Hippocampal formation (tissue), 2 donors: ENCODE results near the gene DNM3.
A peak's percentile ranks its signal among the peaks of the same experiment; 100 is the strongest.

ENCODE experiments used
- DNase-seq, 2 donors: peaks; one replicate each; lab custom pipeline; 2025; lab: John Stamatoyannopoulos, UW

Gene DNM3

DNA sequence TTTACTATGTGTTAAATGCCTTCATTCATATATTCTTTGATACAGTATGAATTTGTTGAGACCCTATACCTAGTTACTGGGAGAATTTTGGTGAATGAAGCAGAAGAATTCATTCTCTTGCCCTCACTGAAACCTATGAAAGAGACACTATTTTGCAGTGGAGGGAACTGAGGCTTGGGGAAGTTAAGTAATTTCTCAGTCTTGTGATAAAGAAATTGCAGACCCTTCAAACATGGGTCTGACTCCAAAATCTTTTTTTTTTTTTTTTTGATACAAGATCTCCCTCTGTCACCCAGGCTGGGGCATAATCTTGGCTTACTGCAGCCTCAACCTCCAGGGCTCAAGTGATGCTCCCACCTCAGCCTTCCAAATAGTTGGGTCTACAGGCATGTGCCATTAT lies 132.1 kb downstream of the DNM3 start:
- no peak for DNase-seq

DNA sequence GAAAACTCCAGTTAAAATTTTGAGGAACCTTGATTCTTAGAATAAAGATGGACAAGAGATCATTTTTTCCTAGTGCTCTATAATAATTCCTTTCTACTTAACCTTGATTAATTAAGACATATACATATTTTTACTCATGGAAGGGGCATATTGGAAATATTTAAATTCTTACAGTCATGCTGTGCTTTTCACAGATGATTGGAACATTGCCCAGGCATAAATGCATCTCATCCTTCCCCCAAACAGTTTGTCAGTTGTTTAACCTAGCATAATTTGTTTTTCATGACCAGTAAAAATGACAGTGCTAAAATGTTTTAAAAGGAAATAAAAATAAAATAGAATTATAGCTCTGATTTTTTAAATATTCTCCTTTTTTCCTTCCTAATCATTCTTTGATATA lies 140.0 kb downstream of the DNM3 start:
- no peak for DNase-seq

DNA sequence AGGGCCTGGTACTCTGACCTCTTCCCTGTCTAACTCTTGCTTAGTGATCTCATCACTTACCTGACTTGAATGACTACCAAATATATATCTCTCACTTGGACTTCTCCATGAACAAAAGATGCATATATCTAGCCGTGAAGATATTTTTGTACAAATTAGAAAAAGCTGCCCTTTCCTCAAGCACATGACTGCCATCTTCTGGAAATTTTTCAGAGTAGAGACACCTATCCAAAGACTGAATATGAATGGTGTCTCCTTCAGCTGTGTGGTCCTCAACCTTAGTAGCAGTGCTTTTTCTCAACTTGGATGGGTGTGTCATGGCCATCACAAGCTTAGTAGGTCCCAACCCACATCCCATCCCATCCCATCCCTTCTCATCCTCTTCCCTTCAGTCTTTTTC lies 142.3 kb downstream of the DNM3 start:
- DNase-seq: peak in 1 of 2 donors; percentile 57

DNA sequence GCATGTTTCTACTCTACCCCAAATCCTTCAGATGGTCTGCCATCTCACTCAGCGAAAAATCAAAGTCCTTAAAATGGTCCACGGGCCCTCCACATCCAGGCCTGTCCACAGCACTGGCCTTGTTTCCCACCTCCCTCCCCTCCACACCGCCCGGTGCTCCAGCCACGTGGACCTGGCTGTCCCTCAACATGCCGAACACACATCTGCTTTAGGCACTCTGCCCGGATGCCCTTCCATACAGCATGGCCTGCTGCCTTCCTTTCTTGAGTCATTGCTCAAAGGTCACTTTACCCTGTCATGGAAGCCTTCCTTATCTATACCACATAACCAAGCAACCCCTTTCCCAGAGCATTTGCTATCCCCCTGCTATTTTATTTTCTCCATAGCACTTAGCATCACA lies 143.0 kb downstream of the DNM3 start:
- peak in 1 of 2 donors; percentile 12 for DNase-seq

DNA sequence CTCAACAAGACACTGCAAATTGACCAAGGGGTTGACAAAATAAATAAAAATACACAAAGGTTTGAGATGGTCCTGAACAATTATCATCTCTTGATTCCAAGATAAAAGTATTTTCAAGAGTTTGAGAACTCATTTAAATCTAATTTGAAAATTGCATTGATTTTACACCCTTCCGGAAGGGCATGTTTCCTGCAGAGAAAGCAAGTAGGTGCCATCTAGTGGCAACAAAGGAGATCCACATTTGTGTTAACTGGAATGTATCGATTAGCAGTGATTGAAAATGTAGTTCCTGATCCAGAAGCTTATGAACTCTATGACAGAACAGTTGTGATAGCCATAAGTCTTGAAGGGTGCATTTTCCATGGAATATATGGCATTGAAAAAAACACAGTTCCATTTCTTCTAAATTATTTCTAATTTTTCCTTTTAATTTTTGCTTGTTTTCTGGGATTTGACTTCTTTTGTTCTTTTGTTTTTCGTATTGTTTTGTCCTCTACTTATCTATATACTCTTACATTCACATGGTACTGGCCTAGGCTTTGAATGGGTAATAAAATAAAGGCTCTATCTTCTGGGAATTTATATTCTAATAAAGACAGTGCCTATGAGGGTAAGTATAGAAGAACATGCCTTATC lies 143.7 kb downstream of the DNM3 start:
- DNase-seq: peak in 1 of 2 donors; percentile 84

DNA sequence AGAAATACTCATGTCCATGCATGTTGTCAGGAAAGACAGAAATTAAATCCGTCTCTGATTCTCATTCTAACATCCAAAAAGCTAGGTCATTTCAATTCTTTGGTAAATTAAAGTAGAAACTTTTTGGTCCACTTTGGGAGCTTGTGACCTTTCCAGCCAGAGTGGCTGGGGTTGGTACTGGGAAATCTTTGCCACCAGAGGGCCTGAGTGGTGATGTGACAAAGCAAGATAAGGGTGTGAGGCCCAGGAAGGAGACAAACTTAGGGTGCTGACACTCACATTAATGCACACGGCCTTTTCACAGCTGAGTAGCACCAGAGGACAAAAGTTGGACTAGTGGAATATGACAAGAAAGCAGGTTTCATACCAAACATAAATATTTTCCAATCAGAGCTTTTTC lies 144.3 kb downstream of the DNM3 start:
- peak in 1 of 2 donors; percentile 14 for DNase-seq

DNA sequence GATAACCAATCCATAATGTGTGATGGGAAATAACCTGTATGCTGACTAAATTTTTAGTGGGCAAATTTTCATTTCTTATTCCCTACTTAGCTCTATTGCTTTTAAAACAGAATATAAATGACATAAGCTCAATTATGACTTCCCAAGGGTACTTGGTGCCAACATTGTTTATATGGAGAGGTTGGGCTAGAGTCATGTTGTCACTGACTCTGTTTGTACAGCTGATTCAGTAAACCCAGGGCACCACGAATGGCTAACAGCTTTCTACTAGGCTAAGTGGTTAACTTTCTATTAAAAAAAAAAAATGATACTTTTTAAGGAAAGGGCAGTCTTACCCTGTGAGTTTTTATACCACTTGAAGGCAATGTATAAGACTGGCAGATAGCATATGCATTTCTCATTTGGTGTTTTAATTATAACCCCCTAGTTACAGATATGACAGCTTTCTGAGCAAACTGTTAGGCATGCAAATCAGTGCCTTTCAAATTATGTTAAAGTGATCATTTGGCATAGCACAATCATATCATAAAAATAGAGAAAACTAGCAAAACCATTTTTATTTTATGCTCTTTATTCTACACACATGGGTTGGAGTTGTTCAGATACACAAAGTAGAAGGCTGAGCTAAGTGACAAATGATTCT lies 147.1 kb downstream of the DNM3 start:
- DNase-seq: no peak

DNA sequence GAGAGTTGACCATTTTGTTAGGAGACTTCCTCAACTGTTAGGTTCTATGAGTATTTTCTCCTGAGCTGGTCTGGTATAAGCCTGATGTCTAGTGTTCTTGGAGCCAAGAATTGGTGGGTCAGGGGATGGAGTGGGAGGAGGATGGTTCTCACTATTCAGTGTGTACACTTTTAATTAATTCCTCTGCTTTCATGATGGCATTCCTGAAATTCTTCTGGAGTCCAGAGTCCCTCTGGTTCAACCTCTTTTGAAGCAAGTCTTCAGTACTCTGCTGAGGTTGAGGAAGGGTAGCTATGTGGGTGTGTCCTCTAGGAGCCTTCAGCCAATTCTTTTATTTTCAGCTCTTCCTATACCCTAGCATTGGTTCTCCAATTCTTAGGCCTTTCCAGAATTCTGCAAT lies 149.1 kb downstream of the DNM3 start:
- no peak for DNase-seq

DNA sequence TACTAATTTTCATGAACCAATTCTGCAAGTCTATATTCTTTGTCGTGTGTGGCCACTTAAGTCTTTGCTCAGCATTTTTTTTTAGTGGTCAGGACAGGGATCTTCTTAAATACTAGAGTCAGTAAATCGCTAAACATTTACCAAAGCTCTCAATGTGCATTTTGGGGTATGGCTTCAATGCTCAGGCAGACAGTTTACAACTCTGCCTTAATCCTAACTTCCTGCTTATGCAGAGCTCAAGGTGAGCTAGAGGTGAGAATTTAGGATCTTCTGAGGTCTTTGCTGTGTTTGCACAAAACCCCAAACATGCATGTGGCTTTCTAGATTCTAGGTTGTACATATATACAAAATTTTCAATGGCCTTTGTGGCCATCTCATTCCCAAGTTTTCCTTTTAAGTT lies 153.0 kb downstream of the DNM3 start:
- no peak for DNase-seq

DNA sequence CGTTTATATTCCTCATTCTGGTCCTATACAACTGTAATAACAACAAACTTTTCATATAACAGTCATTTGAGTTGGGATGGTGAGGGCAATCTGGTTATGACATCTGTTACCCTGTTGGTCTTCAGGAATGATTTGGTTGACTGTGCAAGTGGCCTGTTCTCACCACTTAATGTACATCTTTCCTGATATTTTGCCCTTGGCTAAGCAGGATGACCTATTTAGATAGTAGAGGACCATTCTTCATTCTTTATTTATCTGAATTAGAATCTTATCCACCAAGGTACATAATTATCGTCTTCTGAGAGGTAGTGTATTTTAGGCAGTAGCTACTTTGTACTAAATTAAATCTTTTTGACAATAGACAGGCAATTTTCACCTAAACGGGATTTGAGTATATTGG lies 154.3 kb downstream of the DNM3 start:
- DNase-seq: no peak

DNA sequence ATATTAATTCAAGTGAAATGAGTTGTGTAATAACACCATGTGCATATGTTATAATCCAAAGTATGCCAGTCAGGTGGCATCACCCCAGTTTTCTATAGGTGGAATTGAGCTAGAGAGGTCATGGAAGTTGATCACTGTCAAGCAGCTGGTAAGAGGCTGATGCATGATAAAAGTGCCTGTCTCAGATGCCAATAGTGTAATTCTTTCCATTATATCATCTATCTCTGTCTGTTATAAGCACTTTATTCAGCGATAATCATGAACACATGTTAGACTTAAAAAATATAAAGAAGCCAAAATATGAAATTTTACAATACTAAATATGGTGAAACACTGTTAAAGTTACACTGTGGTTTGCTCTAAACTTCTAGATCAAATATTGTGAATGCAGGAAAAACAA lies 156.6 kb downstream of the DNM3 start:
- no peak for DNase-seq

DNA sequence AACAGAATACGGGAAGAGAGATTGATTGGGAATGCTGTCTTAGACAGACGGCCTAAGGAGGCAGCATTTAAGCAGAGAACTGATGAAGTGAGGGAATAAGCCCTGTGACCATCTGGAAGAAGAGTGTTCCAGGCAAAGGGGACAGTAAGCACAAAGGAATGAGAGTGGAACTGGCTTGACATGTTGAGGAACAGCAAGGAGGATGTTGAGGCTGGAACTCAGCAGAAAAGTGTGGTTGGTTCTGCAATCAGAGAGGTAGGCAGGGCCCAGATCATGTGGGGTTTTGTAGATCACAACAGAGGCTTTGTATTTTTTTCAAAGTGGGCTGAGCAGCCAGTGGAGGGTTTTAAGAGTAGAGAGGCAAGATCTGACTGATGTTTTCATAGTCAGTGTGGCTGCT lies 157.4 kb downstream of the DNM3 start:
- DNase-seq: no peak

DNA sequence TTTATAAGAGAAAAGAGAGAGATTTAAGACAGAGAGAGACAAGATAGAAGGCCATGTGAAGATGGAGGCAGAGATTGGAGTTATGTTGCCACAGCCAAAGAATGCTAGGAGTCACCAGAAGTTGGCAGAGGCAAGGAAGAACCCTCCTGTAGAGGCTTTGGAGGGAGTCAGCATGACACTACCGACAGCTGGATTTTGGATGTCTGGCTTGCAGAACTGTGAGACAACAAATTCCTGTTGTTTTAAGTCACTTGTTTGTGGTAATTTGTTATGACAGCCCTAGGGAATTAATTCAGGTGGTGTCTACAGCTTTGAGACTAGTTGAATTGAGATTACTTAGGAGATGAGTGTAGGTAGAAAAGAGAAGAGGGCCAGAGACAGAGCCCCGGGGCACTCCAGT lies 158.5 kb downstream of the DNM3 start:
- no peak for DNase-seq

DNA sequence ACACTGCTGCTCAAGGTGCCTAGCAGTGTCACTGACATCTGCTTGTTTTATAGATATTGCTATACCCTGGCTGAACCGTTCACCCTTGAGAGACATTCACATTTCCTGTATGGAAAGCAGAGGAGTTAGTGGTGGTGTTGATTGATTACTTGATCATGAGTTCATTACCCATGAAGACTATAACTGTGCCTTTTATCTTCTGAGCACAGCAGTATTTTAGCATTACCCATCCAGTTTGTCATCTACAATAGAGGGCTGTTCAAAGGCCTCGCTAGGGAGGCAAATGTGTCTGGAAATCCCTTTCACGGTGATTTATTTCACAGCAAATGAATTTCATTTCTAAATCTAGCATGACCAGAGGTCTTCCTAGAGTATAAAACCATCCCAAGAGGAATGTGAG lies 160.0 kb downstream of the DNM3 start:
- DNase-seq: no peak

DNA sequence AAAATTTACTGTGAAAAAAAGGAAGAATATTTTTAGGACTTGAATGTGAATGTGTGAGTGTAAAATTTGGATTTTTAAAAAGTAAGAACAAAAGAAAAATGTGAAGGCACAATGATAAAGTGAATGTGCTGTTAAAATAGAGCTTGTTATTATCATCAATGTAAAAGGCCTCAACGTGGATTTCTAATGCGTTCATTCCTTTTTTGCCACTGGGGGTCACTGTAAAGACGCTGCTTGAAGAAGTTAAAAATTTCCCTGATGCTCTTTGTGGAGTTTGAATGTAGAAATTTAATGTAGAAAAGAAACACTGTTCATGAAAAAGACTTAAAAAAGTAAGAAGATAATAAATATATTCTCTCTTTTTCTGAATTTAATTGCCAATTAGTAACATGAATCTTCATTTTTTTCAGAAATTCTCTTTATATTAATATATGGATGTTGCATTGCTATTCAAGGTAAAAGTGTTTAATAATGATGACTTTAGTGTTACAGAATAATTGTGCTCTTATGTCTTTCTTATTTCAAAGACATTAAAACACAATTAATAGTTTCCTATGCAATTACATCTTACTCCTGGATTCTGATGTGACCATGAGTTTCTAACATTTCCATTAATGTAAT lies 161.5 kb downstream of the DNM3 start:
- peak; percentile 28 to 69 for DNase-seq

DNA sequence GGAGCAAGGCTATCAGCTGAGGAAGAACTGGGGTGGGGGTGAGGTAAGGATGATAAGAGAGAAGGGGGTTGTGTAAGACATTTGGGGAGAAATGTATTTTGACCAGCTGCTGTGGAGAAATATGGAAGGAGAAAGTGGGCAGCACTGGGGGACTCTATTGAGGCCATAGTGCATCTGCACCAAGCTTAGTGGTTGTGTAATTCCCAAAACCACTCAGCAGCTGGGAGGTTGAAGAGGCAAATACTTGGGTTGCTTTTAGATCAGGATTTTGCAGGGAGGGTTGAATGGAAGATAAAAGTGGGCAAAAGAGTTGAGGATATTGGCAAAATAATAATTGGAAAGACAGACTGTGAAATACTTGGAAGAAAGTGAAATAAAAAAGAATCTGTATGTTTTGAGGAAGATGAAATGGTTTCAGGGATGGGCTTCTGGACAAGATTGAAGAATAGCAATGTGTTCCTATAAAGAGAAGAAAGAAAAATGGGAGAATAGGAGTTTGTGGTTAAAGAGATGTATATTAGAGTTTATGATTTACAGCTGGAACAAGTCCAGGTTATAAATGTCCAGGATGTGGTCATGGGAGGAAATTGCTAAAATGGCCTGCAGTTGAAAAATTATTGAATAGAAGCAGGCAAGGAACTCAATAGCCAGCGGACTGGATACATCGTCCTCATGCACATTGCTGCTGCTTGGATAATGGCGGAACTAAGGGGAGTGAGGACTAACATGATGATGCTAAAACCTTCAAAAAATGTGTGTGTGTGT lies 162.7 kb downstream of the DNM3 start:
- no peak for DNase-seq

DNA sequence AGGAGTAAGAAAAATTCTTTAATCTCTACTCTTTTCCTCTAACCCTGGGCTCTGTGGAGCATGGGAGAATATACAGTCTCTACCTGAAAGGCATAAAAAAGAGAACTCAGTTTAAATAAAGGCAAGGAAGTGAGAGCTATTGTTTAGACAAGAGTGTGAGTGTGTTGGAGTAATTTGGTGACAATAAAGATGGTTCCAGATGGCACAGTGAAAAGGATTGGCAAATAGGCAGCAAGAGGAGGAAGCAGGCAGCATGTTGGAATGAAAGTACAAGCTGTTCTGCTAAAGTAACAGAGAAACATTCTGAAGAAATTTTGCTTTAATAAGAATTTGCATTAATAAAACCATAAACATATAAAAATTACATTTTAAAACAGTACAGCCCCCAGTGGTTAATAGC lies 163.4 kb downstream of the DNM3 start:
- DNase-seq: peak in 1 of 2 donors; percentile 46

DNA sequence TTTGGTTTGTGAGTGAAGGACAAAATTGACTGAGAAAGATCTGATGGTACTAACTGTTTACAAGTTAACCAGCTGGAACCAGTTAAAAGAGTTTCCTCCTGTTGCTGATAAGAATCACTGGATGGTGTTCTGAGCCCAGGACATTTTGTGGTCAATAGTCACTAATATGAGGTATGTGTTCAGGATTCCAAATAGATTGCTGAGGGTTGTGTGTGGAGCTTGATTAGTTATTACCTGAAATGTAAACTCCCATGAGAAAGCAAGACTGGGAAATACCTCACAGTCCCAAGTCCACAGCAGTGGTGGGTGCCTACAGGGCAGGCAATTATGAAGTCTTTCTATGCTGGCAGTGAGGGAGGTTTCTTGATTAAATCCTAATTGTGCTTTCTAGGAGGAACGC lies 164.6 kb downstream of the DNM3 start:
- DNase-seq: no peak

DNA sequence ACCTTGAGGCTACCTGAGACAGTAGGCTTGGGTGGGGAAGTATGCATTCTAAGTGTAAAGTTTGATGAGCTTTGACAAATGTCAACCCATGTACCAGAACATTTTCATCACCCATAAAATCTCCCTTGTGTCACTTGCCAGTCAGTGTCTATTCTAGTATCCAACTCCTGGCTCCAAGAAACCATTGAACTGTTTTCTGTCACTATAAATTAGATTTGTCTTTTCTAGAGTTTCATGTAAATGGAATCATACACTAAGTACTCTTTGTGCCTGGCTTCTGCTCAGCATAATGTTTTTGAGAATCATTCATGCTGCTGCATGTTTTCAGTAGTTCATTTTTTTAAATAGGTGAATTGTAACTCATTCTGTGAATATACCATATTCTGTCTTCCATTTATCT lies 165.4 kb downstream of the DNM3 start:
- no peak for DNase-seq

DNA sequence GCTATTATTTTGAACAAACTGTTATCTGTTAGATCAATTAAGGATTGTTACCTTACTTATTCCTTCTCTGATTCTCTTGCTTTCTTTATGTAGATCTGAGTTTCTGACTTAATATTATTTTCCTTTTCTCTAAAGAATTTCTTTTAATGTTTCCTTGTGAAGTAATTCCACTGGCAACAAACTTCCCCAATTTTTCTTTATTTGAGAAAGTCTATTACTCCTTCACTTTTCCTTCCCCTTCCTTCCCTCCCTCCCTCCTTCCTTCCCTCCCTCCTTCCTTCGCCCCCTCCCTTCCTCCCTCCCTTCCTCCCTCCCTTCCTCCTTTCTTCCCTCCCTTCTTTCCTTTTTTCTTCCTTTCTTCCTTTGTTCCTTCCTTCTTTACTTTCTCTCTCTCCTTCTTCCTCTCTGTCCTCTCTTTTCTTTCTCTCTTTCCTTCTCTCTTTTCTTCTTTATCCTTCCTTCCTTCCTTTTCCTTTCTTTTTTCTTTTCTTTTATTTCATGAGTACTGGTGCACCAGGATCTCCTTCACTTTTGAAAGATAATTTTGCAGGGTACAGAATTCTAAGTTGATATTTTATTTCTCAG lies 177.5 kb downstream of the DNM3 start:
- no peak for DNase-seq

DNA sequence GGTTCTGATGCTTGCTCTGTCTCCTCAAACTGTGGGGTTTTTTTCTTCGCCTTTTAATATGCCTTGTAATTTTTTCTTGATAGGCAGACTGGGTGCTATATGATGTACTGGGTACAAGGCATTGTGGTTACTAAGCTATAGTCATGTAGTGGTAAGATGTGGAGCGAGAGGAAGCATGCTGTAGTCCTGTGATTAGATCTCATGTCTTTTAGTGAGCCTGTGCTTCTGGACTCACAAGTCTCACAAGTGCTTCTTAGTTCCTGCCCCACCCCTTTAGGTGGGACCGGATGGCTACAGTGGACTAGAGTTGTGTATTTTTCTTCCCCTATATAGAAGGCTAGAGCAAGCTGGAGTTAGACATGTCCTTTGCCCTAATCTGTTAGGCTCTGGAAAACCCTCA lies 178.7 kb downstream of the DNM3 start:
- no peak for DNase-seq

DNA sequence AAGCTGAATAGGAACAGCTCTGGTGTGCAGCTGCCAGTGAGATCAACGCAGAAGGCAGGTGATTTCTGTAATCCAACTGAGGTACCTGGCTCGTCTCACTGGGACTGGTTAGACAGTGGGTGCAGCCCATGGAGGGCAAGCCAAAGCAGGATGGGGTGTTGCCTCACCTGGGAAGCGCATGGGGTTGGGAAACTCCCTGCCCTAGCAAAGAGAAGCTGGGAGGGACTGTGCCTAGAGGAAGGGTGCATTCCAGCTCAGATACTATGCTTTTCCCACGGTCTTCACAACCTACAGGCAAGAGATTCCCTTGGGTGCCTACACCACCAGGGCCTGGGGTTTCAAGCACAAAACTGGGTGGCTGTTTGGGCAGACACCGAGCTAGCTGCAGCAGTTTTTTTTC lies 183.2 kb downstream of the DNM3 start:
- no peak for DNase-seq
